OCI-LY1 (cell line): ENCODE data around the gene FBXW9.

Experiments
- CTCF ChIP-seq: fragments of 200-600 bp; sonication (generic), shearing (Covaris generic); IDR thresholded peaks from 2 replicates; pipeline ENCODE4 v1.5.1; 2017; ENCODE audit warnings: mild to moderate bottlenecking, antibody characterized with exemption, low read length, moderate library complexity, mixed read lengths
- EZH2 ChIP-seq: fragments of 200-600 bp; sonication (generic), shearing (Covaris generic); IDR thresholded peaks from 2 replicates; pipeline ENCODE4 v1.8.0; 2017; ENCODE audit warnings: borderline replicate concordance, mixed run types, mild to moderate bottlenecking, antibody characterized with exemption, low read length, moderate library complexity, mixed read lengths

GRCh38 chr19:12715102-12715501 lies 18.7 kb upstream of the FBXW9 start:
- TF ChIP-seq CTCF = no peak
- TF ChIP-seq EZH2 = no peak
